Muscle of back (tissue), 11 donors: ENCODE data around the gene STIP1. TPM values are rescaled to one million over a fixed set of nuclear protein-coding genes. Genes with fewer than 3 reads are reported as not detected.
A peak's percentile ranks its signal among the peaks of the same experiment; 100 is the strongest.
"Not testable (repeated sequence)": the region's sequence is repeated elsewhere in the genome, so short reads cannot be mapped to it uniquely, and the experiment has no call there.

ENCODE experiments used
- DNase-seq, 3 donors: peaks; one replicate each; pipeline versions ENCODE4 v3.0.0 to v3.0.0-alpha.2; 2013
- polyA plus RNA-seq, 10 donors: library from polyadenylated mRNA; unstranded; fragments of 120-200 nt; gene quantifications; one replicate each; pipeline ENCODE4 v1.2.1, GENCODE V29; 2013; ENCODE audit not compliant: insufficient read length in 10 of 10

The STIP1 gene
- polyA plus RNA-seq, 10 donors, result 109 to 167 (median 134) TPM

DNA sequence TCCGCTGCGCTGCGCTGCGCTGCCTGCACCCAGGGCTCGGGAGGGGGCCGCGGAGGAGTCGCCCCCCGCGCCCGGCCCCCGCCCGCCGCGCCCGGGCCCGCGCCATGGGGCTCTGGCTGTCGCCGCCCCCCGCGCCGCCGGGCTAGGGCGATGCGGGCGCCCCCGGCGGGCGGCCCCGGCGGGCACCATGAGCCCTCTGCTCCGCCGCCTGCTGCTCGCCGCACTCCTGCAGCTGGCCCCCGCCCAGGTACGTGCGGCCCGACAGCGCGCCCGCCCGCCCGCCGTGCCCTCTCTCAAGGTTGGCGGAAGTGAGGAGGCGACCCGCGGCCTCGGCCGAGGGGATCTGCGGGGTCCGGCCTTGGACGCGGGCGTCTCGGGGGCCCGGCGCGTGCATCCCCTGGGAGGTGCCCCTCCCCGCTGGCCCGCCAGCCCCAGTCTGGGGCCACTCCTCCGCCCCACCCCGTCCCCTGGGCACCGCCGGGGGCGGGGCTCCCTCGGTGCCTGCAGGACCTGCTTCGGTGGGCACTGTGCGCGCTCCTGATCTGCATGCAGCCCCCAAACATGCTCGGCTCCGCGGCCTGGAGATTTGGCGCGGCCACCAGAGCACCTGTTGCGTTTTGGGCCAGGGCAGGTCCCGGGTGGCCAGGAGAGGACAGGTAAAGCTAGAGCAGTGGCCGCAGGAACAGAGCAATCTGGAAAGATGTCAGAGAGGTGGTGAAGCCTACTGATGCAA lies 48.8 kb downstream of the STIP1 start:
- DNase-seq, result peak in 1 of 3 donors; percentile 64

DNA sequence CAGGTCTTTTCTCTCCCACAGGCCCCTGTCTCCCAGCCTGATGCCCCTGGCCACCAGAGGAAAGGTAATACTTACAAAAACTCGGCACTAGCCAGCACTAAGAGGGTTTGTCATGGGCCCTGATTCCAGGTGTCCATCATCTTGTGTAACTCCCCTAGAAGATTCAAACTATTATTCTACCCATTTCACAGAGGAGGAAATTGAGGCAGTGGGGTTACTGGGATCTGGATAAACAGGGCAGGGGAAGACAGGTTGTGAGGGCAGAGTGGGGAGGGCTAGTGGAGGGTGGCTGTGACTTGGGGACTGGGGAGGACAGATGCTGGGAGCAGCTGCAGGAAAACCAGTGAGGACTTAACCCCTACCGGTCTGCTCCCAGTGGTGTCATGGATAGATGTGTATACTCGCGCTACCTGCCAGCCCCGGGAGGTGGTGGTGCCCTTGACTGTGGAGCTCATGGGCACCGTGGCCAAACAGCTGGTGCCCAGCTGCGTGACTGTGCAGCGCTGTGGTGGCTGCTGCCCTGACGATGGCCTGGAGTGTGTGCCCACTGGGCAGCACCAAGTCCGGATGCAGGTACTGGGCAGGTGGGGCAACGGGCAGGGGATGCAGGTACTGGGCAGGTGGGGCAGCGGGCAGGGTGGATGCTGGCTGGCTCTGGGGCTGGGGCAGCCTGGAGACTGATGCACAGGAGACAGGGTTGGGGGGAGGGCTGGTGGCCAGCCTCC lies 49.6 kb downstream of the STIP1 start:
- no peak for DNase-seq

DNA sequence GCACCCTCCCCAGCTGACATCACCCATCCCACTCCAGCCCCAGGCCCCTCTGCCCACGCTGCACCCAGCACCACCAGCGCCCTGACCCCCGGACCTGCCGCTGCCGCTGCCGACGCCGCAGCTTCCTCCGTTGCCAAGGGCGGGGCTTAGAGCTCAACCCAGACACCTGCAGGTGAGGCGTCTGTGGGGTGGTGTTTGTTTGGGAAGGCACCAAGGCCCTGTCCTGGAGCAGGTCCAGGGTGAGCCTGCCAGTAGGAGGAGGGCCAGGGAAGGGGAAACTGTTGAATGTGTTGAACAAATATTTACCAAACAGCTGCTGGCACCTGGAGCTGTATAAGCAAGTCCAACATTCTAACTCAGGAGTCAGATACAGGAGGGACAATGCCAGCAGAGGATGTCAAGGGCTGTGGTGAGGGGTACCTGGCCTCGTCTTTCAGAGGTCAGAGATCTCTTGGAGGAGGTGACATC lies 51.5 kb downstream of the STIP1 start:
- DNase-seq, result no peak

DNA sequence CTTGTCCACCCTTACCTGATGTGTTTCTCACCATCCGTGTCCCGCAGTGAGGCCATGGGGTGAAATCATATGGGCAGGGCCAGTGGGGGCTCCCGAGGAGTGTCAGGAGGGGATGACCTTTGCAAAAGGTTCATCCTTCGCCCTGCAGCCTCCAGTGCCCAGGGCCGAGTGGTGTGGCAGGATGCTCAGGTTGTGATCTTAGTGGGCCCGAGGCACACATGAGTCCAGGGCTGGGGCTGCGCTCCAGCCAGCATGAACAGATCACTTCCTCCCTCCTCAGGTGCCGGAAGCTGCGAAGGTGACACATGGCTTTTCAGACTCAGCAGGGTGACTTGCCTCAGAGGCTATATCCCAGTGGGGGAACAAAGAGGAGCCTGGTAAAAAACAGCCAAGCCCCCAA lies 52.1 kb downstream of the STIP1 start:
- no peak for DNase-seq

DNA sequence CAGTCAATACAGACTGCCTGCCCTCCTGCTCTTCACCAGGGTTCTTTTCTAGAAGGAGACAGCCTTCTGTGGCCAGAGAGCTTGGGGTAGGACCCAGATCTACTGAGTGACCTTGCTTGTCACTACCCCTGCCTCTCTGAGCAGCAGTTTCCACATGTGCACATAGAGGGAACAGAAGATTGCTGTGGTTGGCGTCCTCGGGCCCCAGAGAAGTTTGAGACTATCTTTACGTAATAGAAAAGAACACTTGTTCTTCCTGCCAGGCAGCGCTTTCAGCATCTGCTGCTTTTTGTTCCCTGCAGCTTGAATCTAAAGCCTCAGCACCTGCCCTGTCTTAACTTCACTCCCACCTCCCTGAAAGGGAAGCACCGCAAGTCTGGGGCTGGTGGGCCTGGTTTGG lies 53.0 kb downstream of the STIP1 start:
- DNase-seq, result no peak

DNA sequence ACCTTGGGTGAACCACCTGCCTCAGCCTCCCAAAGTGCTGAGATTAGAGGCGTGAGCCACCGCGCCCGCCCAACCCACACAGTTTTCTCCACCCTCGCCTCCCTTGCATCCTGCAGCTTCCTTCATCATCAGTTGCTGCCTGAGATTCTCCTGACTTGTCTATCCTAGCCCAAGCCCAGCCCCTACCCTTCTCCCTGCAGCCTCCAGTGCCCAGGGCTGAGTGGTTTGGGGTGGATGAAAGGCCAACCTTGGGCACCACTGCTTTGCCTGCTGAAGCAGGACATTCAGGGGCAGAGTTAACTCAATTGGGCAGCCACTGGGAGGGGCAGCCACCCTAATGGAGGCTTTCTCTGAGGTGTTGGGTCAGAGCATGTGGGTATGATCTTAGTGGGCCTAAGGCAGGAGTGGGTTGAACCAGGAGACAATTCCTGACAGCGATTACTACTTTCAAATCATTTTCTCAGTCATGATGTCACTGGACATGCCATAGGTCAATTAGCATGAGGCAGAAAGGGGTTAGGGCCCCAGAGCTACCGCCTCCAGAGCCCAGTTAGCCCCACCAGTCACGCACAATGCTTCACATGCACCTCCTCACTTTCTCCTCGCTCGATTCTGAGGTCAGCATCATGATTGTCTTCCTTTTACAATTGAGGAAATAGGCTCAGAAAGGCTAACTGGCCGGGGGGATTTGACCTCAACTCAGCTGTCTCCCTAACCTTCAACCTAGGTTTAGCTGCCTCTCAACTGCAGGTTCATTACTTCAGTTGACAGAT lies 53.9 kb downstream of the STIP1 start:
- no peak for DNase-seq

DNA sequence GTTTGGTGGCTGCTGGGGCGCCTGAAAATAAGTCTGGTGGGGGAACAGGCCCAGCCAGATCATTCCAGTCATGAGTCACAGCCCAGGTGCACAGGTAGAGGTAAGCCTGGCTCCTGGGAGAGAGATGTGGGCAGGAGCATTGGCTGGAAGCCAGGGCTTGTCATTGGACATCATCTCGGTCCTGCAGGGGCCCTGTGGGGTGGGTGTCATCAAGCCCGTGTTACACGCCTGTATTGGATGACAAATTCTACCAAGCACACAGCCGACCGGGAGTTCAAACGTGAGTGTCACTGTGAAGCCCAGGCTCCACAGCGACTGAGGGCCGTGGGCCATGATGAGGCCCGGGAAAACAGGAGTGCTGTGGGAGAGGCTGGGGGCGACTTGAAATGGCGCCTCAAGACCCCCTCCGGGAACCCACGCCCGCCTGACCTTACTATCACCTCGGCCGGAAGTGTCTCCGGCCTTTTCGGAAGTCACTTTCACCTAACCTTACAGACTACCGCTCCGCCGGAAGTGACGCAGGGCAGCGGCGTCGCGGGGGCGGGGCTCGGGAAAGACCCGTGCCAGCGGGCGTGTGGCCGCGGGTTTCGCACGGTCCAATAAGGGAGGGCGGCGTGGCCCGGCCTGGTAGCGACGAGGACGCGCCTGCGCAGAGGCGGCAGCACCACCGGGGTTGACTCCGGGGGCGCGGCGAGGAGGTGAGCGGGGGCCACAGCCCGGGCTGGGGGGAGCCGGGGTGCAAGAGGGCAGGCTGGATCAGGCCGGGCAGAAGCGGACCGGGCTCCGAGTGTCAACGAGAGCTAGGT lies 54.7 kb downstream of the STIP1 start, which contains the start of gene FKBP2:
Gene FKBP2, plus strand, starts transcription at position 661 of the 806 bp plus-strand sequence. CDS start 1,293 bp downstream, outside the sequence.
- peak; percentile 97 to 99 (median 98) for DNase-seq

DNA sequence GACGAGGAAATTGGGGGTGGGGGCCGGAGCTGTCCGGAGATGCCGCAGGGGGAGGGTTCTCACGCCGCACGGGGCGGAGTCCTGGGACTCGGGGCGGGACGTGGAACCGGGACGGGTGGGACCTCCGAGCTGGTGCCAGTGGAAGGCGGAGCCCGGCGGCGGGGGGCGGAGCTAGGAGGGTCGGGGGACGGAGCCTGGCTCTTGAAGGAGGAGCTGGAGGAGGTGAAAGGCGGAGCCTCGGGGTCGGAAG lies 55.2 kb downstream of the STIP1 start:
- peak; percentile 99 to 100 (median 100) for DNase-seq

DNA sequence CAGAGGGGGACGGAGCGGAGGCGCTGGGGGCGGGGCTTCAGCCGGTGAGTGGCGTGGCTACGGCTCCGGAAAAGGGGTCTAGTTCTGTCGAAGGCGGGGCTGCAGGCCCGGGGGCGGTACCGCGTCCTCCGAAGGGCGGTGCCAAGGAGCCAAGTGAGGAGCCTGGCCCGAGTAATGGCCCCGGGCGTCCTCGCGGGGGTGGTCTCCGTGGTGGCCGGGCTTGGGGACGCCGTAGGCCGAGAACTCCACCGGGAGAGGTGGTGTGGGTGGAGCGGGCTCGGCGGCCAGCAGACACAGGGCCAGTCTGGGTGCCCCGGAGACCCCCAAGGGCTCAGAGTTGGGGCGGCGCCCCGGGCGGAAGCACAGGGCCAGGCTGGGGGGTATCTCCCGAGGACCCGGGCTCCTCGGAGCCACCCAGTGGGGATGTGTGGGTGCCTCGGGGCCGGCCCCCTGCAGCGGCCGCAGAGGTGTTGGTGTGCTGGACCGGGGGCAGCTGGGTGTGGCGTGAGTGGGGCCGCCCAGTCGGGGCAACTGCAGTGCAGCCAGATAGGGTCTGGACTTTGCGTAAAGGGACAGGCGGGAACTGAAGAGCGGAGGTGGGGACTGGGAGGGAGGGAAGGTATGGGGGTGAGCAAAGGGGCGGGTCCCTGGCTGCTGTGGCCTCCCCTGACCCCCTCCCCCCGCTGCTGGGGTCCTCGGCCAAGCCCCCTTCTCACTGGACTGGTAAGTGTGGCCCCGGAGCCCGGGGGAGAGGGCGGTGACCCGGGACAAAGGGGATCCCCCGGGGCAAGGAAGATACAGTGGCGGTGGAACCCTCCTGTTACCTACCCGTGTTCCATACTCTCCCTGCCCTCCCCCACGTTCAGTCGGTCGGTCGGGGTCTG lies 55.8 kb downstream of the STIP1 start:
- no peak for DNase-seq

DNA sequence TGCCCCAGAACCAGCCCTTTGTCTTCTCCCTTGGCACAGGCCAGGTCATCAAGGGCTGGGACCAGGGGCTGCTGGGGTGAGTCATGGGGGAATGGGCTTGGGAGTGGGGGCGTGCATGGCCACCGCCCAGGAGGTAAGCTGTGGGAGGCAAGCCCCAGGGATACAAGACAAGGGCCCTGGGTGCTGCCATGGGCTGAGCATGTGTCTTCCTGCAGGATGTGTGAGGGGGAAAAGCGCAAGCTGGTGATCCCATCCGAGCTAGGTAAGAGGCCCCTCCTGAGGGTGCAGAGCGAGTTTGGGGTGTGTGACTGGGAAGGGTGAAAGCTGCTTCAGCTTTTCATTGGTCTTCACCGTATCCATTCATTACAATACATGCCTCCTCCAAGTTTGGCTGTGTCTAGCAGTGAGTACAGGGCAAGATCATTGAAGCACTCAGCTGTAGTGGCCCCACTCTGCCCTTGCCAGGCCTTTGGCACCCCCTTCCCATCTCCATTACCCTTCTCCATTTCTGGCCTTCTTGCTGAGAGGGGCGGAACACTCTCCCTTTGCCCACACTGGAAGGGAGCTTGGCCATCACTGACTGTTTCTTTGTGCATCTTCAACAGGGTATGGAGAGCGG lies 57.4 kb downstream of the STIP1 start:
- no peak for DNase-seq

DNA sequence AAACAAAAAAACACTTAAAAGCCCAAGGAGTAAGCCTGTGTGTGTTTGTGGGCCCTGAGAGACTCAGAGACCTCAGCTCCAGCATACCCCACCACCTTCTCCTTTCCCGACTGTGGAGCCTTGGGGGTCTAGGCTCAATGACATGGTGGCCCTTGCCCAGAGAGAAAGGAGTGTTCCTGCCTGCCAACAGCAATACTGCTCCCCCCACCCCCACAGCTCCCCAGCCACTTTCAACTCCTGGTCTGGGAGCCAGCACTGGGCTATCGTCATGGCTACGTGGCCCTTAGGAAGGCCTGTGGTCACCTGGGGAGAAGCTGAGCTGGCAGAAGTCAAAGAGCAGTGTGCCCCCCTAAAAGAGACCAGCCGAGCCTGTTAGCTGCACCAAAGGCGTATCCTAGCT lies 58.1 kb downstream of the STIP1 start:
- DNase-seq, result no peak

DNA sequence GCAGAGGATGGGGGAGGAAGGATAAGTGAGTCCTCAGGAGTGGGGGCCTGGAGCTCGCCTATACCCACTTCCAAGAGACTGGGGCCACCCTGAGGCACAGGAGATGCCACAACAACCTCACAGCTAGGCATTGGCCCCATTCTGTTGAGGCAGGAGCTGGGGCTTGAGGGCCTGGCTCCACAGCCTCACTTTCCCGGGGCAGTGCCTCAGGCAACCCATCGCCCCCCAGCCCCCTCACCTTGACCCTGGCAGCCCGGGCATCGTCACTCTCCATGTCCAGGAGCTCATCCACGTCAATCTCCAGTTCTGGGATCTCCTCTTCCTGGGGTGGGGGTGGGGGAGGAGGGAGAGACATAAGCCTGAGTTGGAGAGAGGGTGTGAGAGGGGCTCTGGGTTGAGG lies 59.0 kb downstream of the STIP1 start:
- DNase-seq, result no peak

DNA sequence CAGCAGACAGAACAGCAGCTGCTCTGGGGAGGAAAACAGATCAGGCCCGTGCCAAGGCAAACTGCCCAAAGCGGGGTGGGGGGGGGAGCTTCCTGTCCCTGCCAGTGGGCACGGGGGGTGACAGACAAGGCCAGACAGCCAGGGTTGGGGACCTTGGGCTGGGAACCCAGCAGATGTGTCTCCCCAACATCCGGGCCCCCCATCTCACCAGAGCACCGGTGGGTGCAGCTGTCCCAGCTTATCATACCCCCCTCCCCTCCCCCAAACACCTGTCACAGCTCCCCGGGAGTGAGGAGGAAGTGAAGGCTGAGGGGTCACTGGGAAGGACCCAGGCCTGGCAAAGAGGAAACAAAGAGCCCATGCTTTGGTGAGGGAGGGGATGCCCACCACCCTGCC lies 59.4 kb downstream of the STIP1 start:
- DNase-seq, result peak in 1 of 3 donors; percentile 84

DNA sequence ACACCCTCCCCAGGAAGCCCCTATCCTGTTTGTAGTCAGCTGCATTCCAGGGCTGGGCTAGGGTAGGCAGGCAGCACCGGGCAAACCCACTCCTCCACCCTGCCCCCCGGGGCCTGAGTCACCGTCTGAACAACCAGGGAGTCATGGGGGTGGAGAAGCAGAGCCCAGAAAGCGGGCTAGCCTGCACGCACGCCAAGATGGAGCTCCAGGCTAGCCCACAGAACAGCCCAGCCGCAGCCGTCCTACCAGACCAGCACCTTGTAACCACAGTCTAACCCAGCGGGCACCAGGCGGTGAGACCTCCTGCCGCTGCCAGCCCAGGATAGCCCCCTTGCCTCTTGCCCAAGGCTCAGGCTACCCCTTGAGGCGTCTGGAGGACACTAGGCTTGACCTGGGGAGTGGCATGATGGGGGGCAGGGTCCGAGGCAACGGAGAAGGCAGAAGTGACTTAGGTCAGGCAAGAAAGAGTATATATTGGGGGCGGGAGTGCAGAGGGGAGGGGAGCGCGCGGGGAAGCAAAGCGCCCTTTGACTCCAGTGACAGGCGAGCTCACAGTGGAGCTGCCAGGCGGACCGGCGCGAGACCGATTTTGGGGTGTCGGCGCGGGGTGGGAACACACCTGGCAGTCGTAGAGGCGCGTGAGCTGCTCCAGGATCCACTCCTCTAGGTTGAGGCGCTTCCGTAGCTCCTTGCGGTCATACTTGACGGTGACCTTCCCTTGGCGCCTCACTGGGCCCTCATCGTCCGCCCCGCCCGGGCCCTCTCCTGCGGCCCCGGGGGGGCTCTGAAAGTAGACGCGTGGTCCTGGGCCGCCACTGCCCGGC lies 60.0 kb downstream of the STIP1 start:
- peak in 1 of 3 donors; percentile 88 for DNase-seq

DNA sequence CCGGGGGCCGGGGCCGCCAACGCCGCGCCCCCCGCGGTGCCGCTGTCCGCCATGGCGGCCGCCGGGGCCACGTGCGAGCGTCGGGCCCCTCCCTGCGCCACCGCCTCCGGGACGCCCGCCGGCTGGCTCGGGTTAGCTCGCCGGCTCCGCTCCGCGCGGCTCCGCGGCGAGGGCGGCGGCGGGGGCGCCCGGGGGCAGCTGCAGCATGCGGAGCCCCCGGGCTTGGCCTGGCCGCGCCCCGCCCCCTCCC lies 60.6 kb downstream of the STIP1 start:
- not testable (repeated sequence) for DNase-seq

DNA sequence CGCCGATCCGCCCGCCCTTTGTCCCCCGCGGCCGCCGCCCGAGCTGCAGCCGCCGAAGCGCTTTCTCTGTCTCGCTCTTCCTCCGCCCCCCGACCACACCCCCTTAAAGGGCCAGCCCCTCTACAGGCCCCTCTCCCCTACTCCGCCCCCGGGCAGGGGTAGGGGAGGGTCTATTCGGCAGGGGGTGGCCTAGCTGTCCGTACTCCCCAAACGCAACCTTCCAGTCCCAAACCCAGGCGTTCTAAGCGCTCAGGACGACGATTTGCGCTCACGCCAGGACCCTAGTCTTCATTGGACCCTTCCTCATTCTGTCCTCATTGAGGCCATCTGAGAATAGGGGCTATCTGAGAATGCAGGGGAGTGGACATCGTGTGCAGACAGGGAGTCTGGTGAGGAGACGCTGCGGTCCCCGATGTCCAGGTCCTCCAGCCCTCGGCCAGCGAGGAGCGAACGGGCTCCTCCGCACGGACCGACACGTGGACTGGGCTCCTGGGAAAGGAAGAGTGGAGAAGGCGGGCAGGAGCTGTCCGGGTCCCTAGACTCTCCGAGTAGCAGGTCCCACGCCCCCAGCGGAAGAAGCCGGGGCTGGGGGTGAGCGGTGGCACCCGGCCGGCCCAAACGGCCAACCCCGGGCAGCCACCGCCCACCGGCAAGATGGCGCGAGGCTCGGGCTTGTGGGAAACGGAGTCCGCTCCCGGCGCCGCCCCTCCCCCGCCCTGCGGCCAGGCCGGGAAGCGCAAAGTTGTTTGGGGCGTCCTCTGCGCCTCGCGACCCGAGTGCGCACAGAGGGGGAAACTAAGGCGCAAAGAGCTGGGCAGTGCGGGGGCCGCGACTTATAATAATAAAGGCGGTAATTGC lies 61.1 kb downstream of the STIP1 start, which contains the start of gene PPP1R14B:
Gene PPP1R14B, minus strand, starts transcription at position 73 of the 858 bp plus-strand sequence. CDS start 270 bp downstream, outside the sequence.
- DNase-seq, result peak; percentile 84 to 96 (median 90)

DNA sequence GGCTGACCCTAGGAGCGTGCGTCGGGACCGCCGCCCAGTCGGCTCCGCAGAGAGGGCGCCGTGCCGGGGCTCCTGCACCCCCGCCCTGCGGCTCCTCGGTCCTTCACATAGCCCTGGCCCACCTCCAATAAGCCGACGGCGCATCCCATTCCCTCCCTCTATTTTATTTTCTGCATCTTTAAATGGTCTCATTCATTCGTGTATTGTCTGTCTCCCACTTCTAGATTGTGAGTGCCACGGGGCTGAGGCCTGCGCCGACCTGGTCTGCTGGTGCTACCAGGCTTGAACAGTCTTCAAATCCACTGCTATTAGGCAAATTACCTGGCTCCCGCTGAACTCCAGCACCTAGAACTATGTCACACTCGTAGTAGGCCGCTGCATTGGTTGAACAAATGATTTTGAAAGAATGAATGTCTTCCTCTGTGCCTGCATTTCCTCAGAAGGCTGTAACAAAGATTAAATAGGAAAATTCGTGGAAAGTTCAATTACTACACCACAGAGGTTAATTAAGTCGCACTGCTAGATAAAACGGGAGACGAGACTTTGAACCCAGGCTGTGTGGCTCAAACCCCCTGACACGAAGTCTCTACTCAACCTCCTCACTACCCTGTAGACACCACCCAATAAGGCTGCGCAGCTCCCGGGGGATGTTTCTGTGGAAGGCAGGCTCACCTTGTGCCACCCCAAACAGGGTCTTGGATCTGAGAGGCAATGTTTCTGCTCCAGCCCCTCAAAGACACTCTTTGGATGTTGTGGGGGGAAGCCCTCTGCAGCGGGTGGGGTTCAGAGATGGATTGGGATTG lies 62.0 kb downstream of the STIP1 start:
- no peak for DNase-seq

DNA sequence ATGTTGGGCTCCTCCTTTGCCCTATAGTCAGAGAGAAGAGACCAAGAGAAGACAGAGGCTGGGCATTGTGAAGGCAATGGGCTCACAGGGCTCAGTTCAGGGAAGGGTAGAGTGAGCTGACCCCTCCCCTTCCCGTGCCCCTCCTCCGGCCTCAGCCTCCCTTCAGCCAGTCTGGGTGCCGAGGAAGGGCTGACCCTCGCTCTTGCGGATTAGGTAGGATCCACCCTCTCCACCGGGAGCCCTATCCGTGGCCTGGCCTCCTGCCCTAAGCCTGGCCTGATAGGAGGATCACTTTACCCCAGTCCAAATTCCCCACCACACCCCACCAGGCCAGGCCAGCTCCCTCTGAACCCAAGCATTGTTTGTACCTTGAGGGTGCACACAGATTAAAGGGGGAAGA lies 62.6 kb downstream of the STIP1 start:
- DNase-seq, result no peak
